ENCODE measurements around the gene COL25A1.

COL25A1 gene

GRCh38 chr4:108889696-108890483 lies 412.6 kb downstream of the COL25A1 start:
- ChIA-PET CTCF (no interaction called here), POLR2A (no interaction called here)
- no peaks in the 10 kb centered on the region for H3K36me3 ChIP-seq (ENCODE audit: control insufficient read depth in 4 of 4, insufficient read depth in 4 of 4, low read length in 3 of 4)
- peak in 2 of 3 donors; percentile 15 to 37 for DNase-seq
- H3K4me3 ChIP-seq (ENCODE audit: control insufficient read depth in 1 of 7, extremely low read depth in 1 of 7, insufficient read depth in 4 of 7, low read depth in 2 of 7, low read length in 6 of 7), result no peak overlapping the region
- H3K27me3 ChIP-seq (replicated peaks in 2 of 5; ENCODE audit: control insufficient read depth in 4 of 5, insufficient read depth in 5 of 5, low read length in 4 of 5), result no peaks in the 10 kb centered on the region
- no peaks in the 10 kb centered on the region for H3K9me3 ChIP-seq (ENCODE audit: control extremely low read depth in 1 of 5, control insufficient read depth in 4 of 5, insufficient read depth in 2 of 5, low read depth in 1 of 5, low read length in 4 of 5)
- WGBS (ENCODE audit: insufficient coverage), result 90% methylated on average over 5 of the region's 8 CpGs
- peaks cover 0 to 15% (median 3%) of the 10 kb centered on the region in 4 experiments for H3K4me1 ChIP-seq (ENCODE audit: control extremely low read depth in 1 of 4, control insufficient read depth in 4 of 4, insufficient read depth in 4 of 4, low read length in 3 of 4)
- no peak overlapping the region for H3K27ac ChIP-seq (ENCODE audit: insufficient read depth in 1 of 2, low read depth in 1 of 2, low read length in 2 of 2, poor library complexity in 1 of 2, severe bottlenecking in 2 of 2)

- no peaks in the 10 kb centered on the region for H3K9me3 ChIP-seq (ENCODE audit: control extremely low read depth in 1 of 5, control insufficient read depth in 4 of 5, insufficient read depth in 2 of 5, low read depth in 1 of 5, low read length in 4 of 5)
- no peaks in the 10 kb centered on the region for H3K36me3 ChIP-seq (ENCODE audit: control insufficient read depth in 4 of 4, insufficient read depth in 4 of 4, low read length in 3 of 4)
- ChIA-PET CTCF (no interaction called here), POLR2A (no interaction called here)
- WGBS (ENCODE audit: insufficient coverage), result no CpG with 5 or more reads among the region's 1 CpG
- H3K4me3 ChIP-seq (ENCODE audit: control insufficient read depth in 1 of 7, extremely low read depth in 1 of 7, insufficient read depth in 4 of 7, low read depth in 2 of 7, low read length in 6 of 7), result no peak overlapping the region
- H3K27me3 ChIP-seq (replicated peaks in 2 of 5; ENCODE audit: control insufficient read depth in 4 of 5, insufficient read depth in 5 of 5, low read length in 4 of 5), result no peaks in the 10 kb centered on the region
- no peak overlapping the region for H3K27ac ChIP-seq (ENCODE audit: insufficient read depth in 1 of 2, low read depth in 1 of 2, low read length in 2 of 2, poor library complexity in 1 of 2, severe bottlenecking in 2 of 2)
- no peak for DNase-seq
- H3K4me1 ChIP-seq (ENCODE audit: control extremely low read depth in 1 of 4, control insufficient read depth in 4 of 4, insufficient read depth in 4 of 4, low read length in 3 of 4), result peaks cover 0 to 15% (median 3%) of the 10 kb centered on the region in 4 experiments
These were observed 413.7 kb downstream of the COL25A1 start for GRCh38 chr4:108888769-108889168.

- Histone ChIP-seq H3K4me1 (ENCODE audit: control extremely low read depth in 1 of 4, control insufficient read depth in 4 of 4, insufficient read depth in 4 of 4, low read length in 3 of 4) (peaks cover 0 to 15% (median 3%) of the 10 kb centered on the region in 4 experiments), H3K4me3 (ENCODE audit: control insufficient read depth in 1 of 7, extremely low read depth in 1 of 7, insufficient read depth in 4 of 7, low read depth in 2 of 7, low read length in 6 of 7) (no peak overlapping the region), H3K36me3 (ENCODE audit: control insufficient read depth in 4 of 4, insufficient read depth in 4 of 4, low read length in 3 of 4) (no peaks in the 10 kb centered on the region), H3K9me3 (ENCODE audit: control extremely low read depth in 1 of 5, control insufficient read depth in 4 of 5, insufficient read depth in 2 of 5, low read depth in 1 of 5, low read length in 4 of 5) (no peaks in the 10 kb centered on the region), H3K27me3 (replicated peaks in 2 of 5; ENCODE audit: control insufficient read depth in 4 of 5, insufficient read depth in 5 of 5, low read length in 4 of 5) (no peaks in the 10 kb centered on the region), H3K27ac (ENCODE audit: insufficient read depth in 1 of 2, low read depth in 1 of 2, low read length in 2 of 2, poor library complexity in 1 of 2, severe bottlenecking in 2 of 2) (no peak overlapping the region)
- ChIA-PET POLR2A (no interaction called here), CTCF (no interaction called here)
- WGBS (ENCODE audit: insufficient coverage), result 33% methylated on average over 3 of the region's 5 CpGs
- no peak for DNase-seq
These were observed 415.4 kb downstream of the COL25A1 start for GRCh38 chr4:108887034-108887433.

GRCh38 chr4:108885211-108885610 lies 417.2 kb downstream of the COL25A1 start:
- no peak for DNase-seq
- Histone ChIP-seq H3K9me3 (ENCODE audit: control extremely low read depth in 1 of 5, control insufficient read depth in 4 of 5, insufficient read depth in 2 of 5, low read depth in 1 of 5, low read length in 4 of 5) (no peaks in the 10 kb centered on the region), H3K4me3 (ENCODE audit: control insufficient read depth in 1 of 7, extremely low read depth in 1 of 7, insufficient read depth in 4 of 7, low read depth in 2 of 7, low read length in 6 of 7) (no peak overlapping the region), H3K36me3 (ENCODE audit: control insufficient read depth in 4 of 4, insufficient read depth in 4 of 4, low read length in 3 of 4) (no peaks in the 10 kb centered on the region), H3K27ac (ENCODE audit: insufficient read depth in 1 of 2, low read depth in 1 of 2, low read length in 2 of 2, poor library complexity in 1 of 2, severe bottlenecking in 2 of 2) (no peak overlapping the region), H3K27me3 (replicated peaks in 2 of 5; ENCODE audit: control insufficient read depth in 4 of 5, insufficient read depth in 5 of 5, low read length in 4 of 5) (no peaks in the 10 kb centered on the region), H3K4me1 (ENCODE audit: control extremely low read depth in 1 of 4, control insufficient read depth in 4 of 4, insufficient read depth in 4 of 4, low read length in 3 of 4) (peaks cover 0 to 12% (median 3%) of the 10 kb centered on the region in 4 experiments)
- WGBS (ENCODE audit: insufficient coverage), result 83% methylated on average over 1 of the region's 1 CpG
- POLR2A ChIA-PET, result no interaction called here
- CTCF ChIA-PET, result no interaction called here

- no peaks in the 10 kb centered on the region for H3K9me3 ChIP-seq (ENCODE audit: control extremely low read depth in 1 of 5, control insufficient read depth in 4 of 5, insufficient read depth in 2 of 5, low read depth in 1 of 5, low read length in 4 of 5)
- peaks cover 0 to 12% (median 3%) of the 10 kb centered on the region in 4 experiments for H3K4me1 ChIP-seq (ENCODE audit: control extremely low read depth in 1 of 4, control insufficient read depth in 4 of 4, insufficient read depth in 4 of 4, low read length in 3 of 4)
- ChIA-PET CTCF (no interaction called here), POLR2A (no interaction called here)
- no peak overlapping the region for H3K4me3 ChIP-seq (ENCODE audit: control insufficient read depth in 1 of 7, extremely low read depth in 1 of 7, insufficient read depth in 4 of 7, low read depth in 2 of 7, low read length in 6 of 7)
- no peaks in the 10 kb centered on the region for H3K36me3 ChIP-seq (ENCODE audit: control insufficient read depth in 4 of 4, insufficient read depth in 4 of 4, low read length in 3 of 4)
- no peaks in the 10 kb centered on the region for H3K27me3 ChIP-seq (replicated peaks in 2 of 5; ENCODE audit: control insufficient read depth in 4 of 5, insufficient read depth in 5 of 5, low read length in 4 of 5)
- H3K27ac ChIP-seq (ENCODE audit: insufficient read depth in 1 of 2, low read depth in 1 of 2, low read length in 2 of 2, poor library complexity in 1 of 2, severe bottlenecking in 2 of 2), result no peak overlapping the region
- no peak for DNase-seq
These were observed 417.9 kb downstream of the COL25A1 start for GRCh38 chr4:108884596-108884995.

- ChIA-PET CTCF (no interaction called here), POLR2A (no interaction called here)
- 100% methylated on average over 1 of the region's 4 CpGs for WGBS (ENCODE audit: insufficient coverage)
- no peaks in the 10 kb centered on the region for H3K9me3 ChIP-seq (ENCODE audit: control extremely low read depth in 1 of 5, control insufficient read depth in 4 of 5, insufficient read depth in 2 of 5, low read depth in 1 of 5, low read length in 4 of 5)
- no peak overlapping the region for H3K27ac ChIP-seq (ENCODE audit: insufficient read depth in 1 of 2, low read depth in 1 of 2, low read length in 2 of 2, poor library complexity in 1 of 2, severe bottlenecking in 2 of 2)
- no peaks in the 10 kb centered on the region for H3K27me3 ChIP-seq (replicated peaks in 2 of 5; ENCODE audit: control insufficient read depth in 4 of 5, insufficient read depth in 5 of 5, low read length in 4 of 5)
- no peak overlapping the region for H3K4me3 ChIP-seq (ENCODE audit: control insufficient read depth in 1 of 7, extremely low read depth in 1 of 7, insufficient read depth in 4 of 7, low read depth in 2 of 7, low read length in 6 of 7)
- H3K4me1 ChIP-seq (ENCODE audit: control extremely low read depth in 1 of 4, control insufficient read depth in 4 of 4, insufficient read depth in 4 of 4, low read length in 3 of 4), result peaks cover 0 to 12% (median 7%) of the 10 kb centered on the region in 4 experiments
- no peak for DNase-seq
- no peaks in the 10 kb centered on the region for H3K36me3 ChIP-seq (ENCODE audit: control insufficient read depth in 4 of 4, insufficient read depth in 4 of 4, low read length in 3 of 4)
These were observed 420.5 kb downstream of the COL25A1 start for GRCh38 chr4:108881986-108882385.

- H3K27ac ChIP-seq (ENCODE audit: insufficient read depth in 1 of 2, low read depth in 1 of 2, low read length in 2 of 2, poor library complexity in 1 of 2, severe bottlenecking in 2 of 2), result no peak overlapping the region
- 100% methylated on average over 1 of the region's 3 CpGs for WGBS (ENCODE audit: insufficient coverage)
- H3K4me1 ChIP-seq (ENCODE audit: control extremely low read depth in 1 of 4, control insufficient read depth in 4 of 4, insufficient read depth in 4 of 4, low read length in 3 of 4), result peaks cover 0 to 12% (median 7%) of the 10 kb centered on the region in 4 experiments
- no peak overlapping the region for H3K4me3 ChIP-seq (ENCODE audit: control insufficient read depth in 1 of 7, extremely low read depth in 1 of 7, insufficient read depth in 4 of 7, low read depth in 2 of 7, low read length in 6 of 7)
- CTCF ChIA-PET, result no interaction called here
- H3K9me3 ChIP-seq (ENCODE audit: control extremely low read depth in 1 of 5, control insufficient read depth in 4 of 5, insufficient read depth in 2 of 5, low read depth in 1 of 5, low read length in 4 of 5), result no peaks in the 10 kb centered on the region
- H3K27me3 ChIP-seq (replicated peaks in 2 of 5; ENCODE audit: control insufficient read depth in 4 of 5, insufficient read depth in 5 of 5, low read length in 4 of 5), result no peaks in the 10 kb centered on the region
- DNase-seq, result no peak
- POLR2A ChIA-PET, result no interaction called here
- no peaks in the 10 kb centered on the region for H3K36me3 ChIP-seq (ENCODE audit: control insufficient read depth in 4 of 4, insufficient read depth in 4 of 4, low read length in 3 of 4)
These were observed 421.3 kb downstream of the COL25A1 start for GRCh38 chr4:108881190-108881589.

Data from common myeloid progenitor, CD34-positive (primary cell).